Right lobe of liver (tissue), 6 donors: ENCODE data around the gene SRSF7. TPM values are rescaled to one million over a fixed set of nuclear protein-coding genes. Genes with fewer than 3 reads are reported as not detected.
"Not testable (repeated sequence)": the region's sequence is repeated elsewhere in the genome, so short reads cannot be mapped to it uniquely, and the experiment has no call there.

Experiments
- ATAC-seq, 4 donors: fragments of 200-7000 bp; cut with Tn5 transposase; one replicate each; pipeline ENCODE4 v1.9.1; 2020; ENCODE audit warnings: mild to moderate bottlenecking in 4 of 4, moderate library complexity in 4 of 4
- DNase-seq, 3 donors: peaks; one replicate each; pipeline ENCODE4 v3.0.0-alpha.2; 2020
- H3K27ac ChIP-seq, 3 donors: fragments of 200-600 bp; one replicate each; pipeline ENCODE4 v1.8.0; 2022
- H3K27me3 ChIP-seq, 2 donors: fragments of 200-600 bp; one replicate each; pipeline ENCODE4 v1.8.0; 2022
- H3K36me3 ChIP-seq, 4 donors: fragments of 200-600 bp; sonication (generic) in 1 of 4; one replicate each; pipeline versions ENCODE4 v1.5.1 to v1.8.0; 2017 to 2022; ENCODE audit warnings: control low read depth in 1 of 4
- H3K4me1 ChIP-seq, 4 donors: fragments of 200-600 bp; sonication (generic) in 1 of 4; one replicate each; pipeline versions ENCODE4 v1.5.1 to v1.8.0; 2017 to 2022; ENCODE audit warnings: control low read depth in 1 of 4
- H3K4me3 ChIP-seq, 3 donors: fragments of 200-600 bp; one replicate each; pipeline ENCODE4 v1.8.0; 2022
- H3K9me3 ChIP-seq, 4 donors: fragments of 200-600 bp; sonication (generic) in 1 of 4; one replicate each; pipeline versions ENCODE4 v1.5.1 to v1.8.0; 2017 to 2022; ENCODE audit warnings: control low read depth in 1 of 4
- POLR2A ChIP-seq: fragments of 450-650 bp; IDR thresholded peaks from one replicate; pipeline ENCODE4 v1.6.1; 2017; ENCODE audit warnings: antibody characterized with exemption, mild to moderate bottlenecking
- WGBS: methylation state at CpG from one replicate; pipeline ENCODE4 v1.1.6; 2018; ENCODE audit warnings: low coverage, low lambda C conversion rate; ENCODE audit not compliant: insufficient coverage; ENCODE audit errors: missing lambda C conversion rate; 5-methylcytosine and 5-hydroxymethylcytosine counted together
- intact Hi-C, 2 donors: fragments of 100-400 bp; cut with DNase I; formaldehyde crosslinking; loops; one replicate each; pipeline versions ENCODE4 v1.11.2 to v1.14.1; 2022
- total RNA-seq, 6 experiments: library from RNA; depleted of rRNA in 2 of 6; stranded (reverse); fragments of >200 nt in 2 of 6; fragmentation: NEBNext Ultra II Directional in 3 of 6; extraction: Animal tissue kit (Norgen Biotek cat#: 25700) in 3 of 6; gene quantifications; one replicate each; pipeline versions ENCODE4 v1.1.0 to v1.2.4, GENCODE V29; 2016 to 2023
- TF ChIP-seq, protein P1 (sequence below), 4 donors: fragments of 200-600 bp in 3 of 4; fragments of 450-650 bp in 1 of 4; IDR thresholded peaks; one replicate each; pipeline versions ENCODE4 v1.5.1 to v1.8.0; 2016 to 2022; ENCODE audit warnings: antibody characterized with exemption in 4 of 4, mild to moderate bottlenecking in 2 of 4
- donor health status: DM: no; HTN: yes; CAD: no.
- donor health status: DM: no; HTN: no; CAD: no.
- donor health status: DM: no; HTN: no; CAD: no.
- donor health status: DM: no; HTN: yes; CAD: no.
- donor health status: DM: no; HTN: yes; CAD: no.

Gene SRSF7
- total RNA-seq, 6 experiments from 2014 or later: 33.5 to 57.4 (median 44.4) TPM

DNA sequence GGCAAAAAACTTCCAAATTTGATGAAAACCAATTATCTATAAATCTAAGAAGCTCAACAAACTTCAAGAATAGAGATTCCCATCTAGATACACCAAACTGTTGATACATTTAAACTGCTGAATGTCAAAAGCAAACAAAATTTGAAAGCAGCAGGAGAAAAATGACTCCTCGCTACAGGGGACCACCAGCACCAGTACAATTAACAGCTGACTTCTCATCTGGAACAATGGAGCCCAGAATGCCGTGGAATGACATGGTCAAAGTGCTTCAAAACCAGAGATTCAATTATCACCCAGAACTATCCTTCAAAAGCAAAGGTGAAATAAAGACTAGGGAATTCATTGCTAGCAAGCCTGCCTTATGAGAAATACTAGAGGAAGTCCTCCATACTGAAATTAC lies 11.6 kb downstream of the SRSF7 start:
- ATAC-seq: no peak
- H3K27me3 ChIP-seq: no peaks in the 10 kb centered on the region
- H3K4me1 ChIP-seq: peaks cover 0 to 55% (median 11%) of the 10 kb centered on the region in 4 donors
- WGBS: 92% methylated on average over 2 of the region's 2 CpGs
- peaks cover 0 to 21% (median 9%) of the 10 kb centered on the region in 4 donors for H3K36me3 ChIP-seq
- H3K4me3 ChIP-seq: no peak overlapping the region
- H3K27ac ChIP-seq: no peak overlapping the region
- intact Hi-C loops: loop anchor here (10.0 kb wide), 2 partner anchors 155 to 205 kb away; no protein-coding TSS in a partner anchor
- no peak for DNase-seq
- TF ChIP-seq, protein P1, sequence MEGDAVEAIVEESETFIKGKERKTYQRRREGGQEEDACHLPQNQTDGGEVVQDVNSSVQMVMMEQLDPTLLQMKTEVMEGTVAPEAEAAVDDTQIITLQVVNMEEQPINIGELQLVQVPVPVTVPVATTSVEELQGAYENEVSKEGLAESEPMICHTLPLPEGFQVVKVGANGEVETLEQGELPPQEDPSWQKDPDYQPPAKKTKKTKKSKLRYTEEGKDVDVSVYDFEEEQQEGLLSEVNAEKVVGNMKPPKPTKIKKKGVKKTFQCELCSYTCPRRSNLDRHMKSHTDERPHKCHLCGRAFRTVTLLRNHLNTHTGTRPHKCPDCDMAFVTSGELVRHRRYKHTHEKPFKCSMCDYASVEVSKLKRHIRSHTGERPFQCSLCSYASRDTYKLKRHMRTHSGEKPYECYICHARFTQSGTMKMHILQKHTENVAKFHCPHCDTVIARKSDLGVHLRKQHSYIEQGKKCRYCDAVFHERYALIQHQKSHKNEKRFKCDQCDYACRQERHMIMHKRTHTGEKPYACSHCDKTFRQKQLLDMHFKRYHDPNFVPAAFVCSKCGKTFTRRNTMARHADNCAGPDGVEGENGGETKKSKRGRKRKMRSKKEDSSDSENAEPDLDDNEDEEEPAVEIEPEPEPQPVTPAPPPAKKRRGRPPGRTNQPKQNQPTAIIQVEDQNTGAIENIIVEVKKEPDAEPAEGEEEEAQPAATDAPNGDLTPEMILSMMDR (IDR thresholded peaks at IDR 0.05): no peak
- no peak for TF ChIP-seq POLR2A
- H3K9me3 ChIP-seq: no peaks in the 10 kb centered on the region

DNA sequence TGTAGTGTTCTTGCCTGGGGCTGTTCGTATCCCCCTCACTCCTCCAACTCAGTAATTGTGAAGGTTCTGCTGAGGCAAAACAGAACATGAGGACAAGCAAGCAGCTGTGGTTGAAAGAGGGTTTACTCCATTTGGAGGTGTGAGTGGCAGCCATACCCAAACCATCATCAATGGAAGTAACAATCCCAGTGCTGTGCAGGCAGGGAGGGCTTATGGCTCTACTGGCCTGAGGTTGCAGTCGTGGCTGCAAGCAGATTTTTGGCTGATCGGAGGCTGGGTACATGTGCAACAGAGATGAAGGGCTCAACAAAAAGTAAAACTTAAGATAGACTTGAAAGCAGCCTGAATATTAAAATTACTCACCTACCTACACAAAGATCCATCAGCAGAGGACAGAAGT lies 13.2 kb downstream of the SRSF7 start:
- Histone ChIP-seq H3K36me3 (peaks cover 0 to 5% (median 3%) of the 10 kb centered on the region in 4 donors), H3K9me3 (no peaks in the 10 kb centered on the region), H3K27ac (peak overlapping the region in 1 of 3 donors; percentile 5), H3K27me3 (no peaks in the 10 kb centered on the region), H3K4me3 (no peak overlapping the region), H3K4me1 (peaks cover 0 to 54% (median 13%) of the 10 kb centered on the region in 4 donors)
- TF ChIP-seq, protein P1 (IDR thresholded peaks at IDR 0.05): no peak
- TF ChIP-seq POLR2A: no peak
- WGBS: 89% methylated on average over 1 of the region's 3 CpGs
- peak in 1 of 3 donors; percentile 31 for DNase-seq
- intact Hi-C loops: loop anchor here (10.0 kb wide), 2 partner anchors 153 to 203 kb away; no protein-coding TSS in a partner anchor
- ATAC-seq: no peak

DNA sequence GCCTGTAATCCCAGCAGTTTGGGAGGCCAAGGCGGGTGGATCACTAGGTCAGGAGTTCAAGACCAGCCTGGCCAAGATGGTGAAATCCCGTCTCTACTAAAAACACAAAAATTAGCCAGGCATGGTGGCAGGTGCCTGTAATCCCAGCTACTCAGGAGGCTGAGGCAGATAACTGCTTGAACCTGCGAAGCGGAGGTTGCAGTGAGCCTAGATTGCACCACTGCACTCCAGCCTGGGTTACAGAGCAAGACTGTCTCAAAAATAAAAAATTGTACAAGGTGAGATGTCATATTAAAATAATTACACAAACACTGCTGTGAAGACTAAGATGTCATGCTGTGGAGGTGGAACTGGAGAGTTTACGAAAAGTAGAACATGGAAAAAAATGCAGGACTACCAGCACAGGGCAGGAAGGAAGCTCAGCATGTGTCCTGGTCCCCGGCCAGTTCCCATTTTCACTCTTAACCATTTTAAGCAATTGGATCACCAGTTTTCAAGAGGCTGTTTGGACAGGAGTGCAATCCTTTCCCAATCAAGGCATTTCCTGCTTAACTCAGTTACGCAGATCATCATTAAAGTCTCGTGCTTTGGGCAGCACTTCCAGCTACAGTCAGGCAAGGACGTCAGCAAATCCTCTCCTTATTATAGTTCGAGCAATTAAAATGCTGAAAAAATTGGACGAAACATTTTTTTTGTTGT lies 14.0 kb downstream of the SRSF7 start:
- H3K9me3 ChIP-seq, H3K27me3 ChIP-seq, H3K4me3 ChIP-seq, H3K36me3 ChIP-seq: not testable (repeated sequence)
- H3K4me1 ChIP-seq: peaks cover 0 to 56% (median 13%) of the 10 kb centered on the region in 4 donors
- ATAC-seq: peak in 2 of 4 donors; percentile 4 to 7
- intact Hi-C loops: loop anchor here (10.0 kb wide), 2 partner anchors 152 to 202 kb away; no protein-coding TSS in a partner anchor
- H3K27ac ChIP-seq: peak overlapping the region in 1 of 3 donors; percentile 73
- WGBS: 60% methylated on average over 9 of the region's 11 CpGs
- DNase-seq: peak in 1 of 3 donors; percentile 45

DNA sequence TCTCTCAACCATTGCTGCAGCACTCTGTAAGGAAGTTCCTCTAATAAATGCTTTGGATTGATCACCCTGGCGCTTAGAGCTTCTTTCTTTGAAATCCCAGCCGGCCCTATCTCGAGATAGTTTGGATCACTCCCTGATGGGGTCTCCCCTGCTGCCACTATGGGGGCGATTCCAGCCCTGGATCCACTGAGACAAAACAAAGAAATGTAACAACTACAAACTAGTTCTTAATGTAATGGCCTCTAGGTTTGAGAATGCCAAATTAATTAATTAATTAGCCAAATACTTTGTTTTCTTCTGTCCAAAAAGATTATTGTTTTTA lies 15.2 kb downstream of the SRSF7 start:
- DNase-seq (peak in 1 of 3 donors; percentile 23), ATAC-seq (no peak)
- Histone ChIP-seq H3K4me1 (peaks cover 0 to 61% (median 13%) of the 10 kb centered on the region in 4 donors), H3K9me3 (no peaks in the 10 kb centered on the region), H3K27me3 (no peaks in the 10 kb centered on the region), H3K4me3 (no peak overlapping the region), H3K27ac (peak overlapping the region in 2 of 3 donors; percentile 44 to 73), H3K36me3 (peaks cover 0 to 5% (median 0%) of the 10 kb centered on the region in 4 donors)
- WGBS: 88% methylated on average over 4 of the region's 4 CpGs
- intact Hi-C loops: loop anchor here (10.0 kb wide), 2 partner anchors 151 to 201 kb away; no protein-coding TSS in a partner anchor
- no peak for TF ChIP-seq POLR2A
- TF ChIP-seq, protein P1 (IDR thresholded peaks at IDR 0.05): no peak
